T-helper 9 cell (primary cell): ENCODE measurements around the gene ARSI.

Source experiments
- DNase-seq: peaks from one replicate; pipeline ENCODE4 v3.0.0-alpha.2; 2020

Gene ARSI

DNA sequence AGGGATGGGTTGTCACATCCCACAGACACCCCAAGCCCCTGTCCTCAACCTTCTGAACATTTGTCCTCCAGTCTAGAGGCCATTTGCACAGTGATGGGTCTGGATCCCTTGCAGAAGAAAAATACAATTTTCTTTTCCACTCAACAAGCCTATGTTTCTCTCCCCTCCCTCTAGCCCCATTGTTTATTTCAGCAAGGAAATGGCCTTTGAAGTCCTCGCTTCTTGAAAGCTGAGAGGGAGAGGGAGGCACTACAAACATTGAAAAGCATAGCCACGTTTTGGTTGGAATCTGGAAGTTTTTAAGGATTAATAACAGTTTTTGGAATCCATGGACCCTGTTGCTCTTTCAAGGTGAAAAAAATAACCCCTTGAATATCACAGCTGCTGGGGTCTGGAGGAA, 24.0 kb upstream of the ARSI start:
- no peak for DNase-seq

DNA sequence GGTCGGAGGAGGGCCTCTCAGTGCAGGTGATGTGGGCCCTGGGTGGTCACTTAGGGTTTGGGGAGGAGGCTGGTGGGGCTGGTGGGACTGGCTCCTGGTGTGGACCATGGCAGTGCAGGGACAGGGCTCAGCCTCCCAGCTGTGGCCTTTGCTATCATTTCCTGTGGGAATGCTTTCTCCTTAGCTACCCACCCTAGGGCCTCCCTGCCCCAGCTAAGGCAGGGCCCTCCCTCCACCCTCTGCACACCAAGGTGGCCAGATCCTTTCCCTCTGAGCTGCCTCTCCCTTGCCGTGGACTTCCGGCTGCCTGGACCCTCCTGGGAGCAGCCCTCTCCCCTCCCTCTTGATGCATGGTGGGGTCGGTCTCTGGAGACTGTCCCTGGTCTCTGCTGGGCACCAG, 22.7 kb upstream of the ARSI start:
- DNase-seq = no peak

DNA sequence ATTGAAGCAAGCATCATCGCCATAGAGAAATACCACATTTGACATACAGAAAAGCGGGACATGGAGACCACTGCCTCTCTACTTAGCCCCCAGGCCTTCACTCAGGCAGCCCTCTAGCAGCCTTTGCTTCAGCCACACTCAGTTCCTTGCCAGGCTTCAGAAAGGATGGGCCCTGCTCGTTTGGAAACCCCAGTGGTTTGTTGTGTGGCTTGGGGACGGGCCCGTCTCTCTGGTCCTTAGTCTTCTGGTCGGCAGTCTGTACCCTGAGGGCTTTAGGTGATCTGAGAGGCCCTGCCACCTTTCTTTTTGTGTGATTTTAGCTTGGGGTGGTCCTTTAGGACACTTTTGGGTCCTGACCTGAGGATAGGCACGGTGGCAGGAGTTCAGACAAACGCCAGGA, 21.1 kb upstream of the ARSI start:
- DNase-seq = no peak

DNA sequence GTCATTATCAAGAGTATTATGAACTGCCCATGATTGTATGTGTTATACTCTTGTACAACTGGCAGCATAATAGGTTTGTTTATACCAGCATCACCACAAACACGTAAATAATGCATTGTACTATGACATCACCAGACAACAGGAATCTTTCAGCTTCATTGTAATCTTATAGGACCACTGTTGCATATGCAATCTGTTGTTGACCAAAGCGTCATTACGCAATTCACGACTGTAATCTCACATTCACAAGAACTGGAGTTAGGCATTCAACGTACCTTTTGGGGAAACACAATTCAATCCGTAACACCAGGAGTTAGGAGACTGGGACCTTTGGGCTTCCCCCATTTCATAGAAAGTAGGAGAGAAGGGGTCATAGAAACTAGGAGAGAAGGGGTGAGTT, 20.4 kb upstream of the ARSI start:
- DNase-seq = no peak

DNA sequence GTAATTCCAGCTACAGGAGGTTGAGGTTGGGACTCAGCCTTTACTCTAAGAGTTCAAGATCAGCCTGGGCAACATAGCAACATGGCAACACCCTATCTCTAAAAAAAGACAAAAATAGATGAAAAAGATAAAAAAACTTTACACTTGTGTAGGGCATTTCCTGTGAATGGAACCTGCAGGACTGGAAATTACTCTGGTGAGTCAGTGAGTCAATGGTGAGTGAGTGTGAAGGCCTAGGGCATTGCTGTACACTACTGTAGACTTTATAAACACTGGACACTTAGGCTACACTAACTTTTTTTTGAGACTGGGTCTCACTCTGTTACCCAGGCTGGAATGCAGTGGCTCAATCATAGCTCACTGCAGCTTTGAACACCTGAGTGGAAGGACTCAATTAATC, 19.5 kb upstream of the ARSI start:
- no peak for DNase-seq

DNA sequence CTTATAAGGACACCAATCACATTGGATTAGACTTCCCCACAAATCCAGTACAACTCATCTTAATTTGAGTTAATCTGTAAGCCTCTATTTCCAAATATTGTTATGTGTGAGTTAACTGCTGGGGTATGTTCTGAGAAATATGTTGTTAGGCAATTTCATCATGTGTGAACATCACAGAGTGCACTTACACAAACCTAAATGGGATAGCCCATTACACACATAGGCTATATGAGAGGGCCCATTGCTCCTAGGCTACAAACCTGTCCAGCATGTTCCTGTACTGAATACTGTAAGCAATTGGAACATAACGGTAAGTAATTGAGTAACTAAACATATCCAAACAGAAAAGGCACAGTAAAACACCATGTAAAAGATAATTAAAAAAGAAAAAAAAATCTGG, 19.1 kb upstream of the ARSI start:
- DNase-seq = no peak

DNA sequence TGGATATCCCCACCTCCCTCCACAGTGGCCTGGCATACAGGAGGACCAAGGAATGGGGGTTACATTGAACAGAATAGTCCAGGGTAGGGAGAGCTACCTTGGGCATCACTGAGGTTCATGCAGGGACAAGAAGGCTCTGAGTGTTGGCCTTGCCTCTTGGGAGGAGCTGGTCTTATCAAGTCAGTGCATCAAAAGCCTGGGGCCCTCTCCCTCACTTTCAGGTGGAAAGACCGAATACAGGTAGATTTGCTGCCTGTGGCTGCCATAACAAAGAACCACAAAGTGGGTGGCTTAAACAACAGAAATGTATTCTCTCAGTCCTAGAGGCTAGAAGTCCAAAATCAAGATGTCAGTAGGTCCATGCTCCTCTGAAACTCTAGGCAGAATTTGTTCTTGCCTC, 18.5 kb upstream of the ARSI start:
- no peak for DNase-seq

DNA sequence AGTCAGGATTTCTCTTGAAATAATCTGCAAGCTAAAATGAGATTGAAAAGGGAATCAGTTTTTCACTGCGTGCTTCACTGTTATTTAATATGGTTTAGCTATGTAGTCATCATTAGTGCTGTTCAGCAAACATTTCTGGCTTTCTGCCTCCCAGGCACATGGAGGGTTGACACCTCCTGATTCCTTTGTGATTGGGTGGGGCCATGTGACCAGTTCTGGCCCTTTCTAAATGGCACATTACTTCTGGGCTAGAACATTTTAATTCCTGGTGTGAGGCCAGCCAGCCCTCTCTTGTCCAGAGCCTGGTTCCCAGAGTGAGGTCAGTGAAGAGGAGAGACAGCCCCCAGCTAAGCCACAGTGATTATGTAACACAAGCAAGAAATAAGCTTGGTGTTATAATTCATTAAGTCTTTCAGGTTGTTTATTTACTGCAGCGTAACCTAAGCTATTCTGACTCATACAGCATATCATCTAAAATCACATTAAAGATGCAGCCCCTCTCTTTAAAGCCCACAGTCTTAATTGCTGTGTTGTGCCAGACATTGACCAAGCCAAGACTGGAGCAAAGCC, 17.4 kb upstream of the ARSI start:
- no peak for DNase-seq

DNA sequence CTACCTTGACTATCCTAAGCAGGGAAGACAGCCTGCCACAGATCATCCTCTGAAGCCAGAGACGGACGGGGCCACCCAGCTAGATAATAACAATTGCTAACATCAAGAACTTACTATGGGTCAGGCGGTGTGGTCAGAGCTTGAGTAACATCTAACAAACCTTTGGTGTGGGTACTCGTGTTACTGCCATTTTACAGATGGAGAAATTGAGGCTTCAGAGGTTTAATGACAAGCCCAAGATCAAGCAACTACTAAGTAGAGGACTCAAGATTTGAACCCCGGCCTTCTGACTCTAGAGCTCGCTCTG, 16.7 kb upstream of the ARSI start:
- no peak for DNase-seq

DNA sequence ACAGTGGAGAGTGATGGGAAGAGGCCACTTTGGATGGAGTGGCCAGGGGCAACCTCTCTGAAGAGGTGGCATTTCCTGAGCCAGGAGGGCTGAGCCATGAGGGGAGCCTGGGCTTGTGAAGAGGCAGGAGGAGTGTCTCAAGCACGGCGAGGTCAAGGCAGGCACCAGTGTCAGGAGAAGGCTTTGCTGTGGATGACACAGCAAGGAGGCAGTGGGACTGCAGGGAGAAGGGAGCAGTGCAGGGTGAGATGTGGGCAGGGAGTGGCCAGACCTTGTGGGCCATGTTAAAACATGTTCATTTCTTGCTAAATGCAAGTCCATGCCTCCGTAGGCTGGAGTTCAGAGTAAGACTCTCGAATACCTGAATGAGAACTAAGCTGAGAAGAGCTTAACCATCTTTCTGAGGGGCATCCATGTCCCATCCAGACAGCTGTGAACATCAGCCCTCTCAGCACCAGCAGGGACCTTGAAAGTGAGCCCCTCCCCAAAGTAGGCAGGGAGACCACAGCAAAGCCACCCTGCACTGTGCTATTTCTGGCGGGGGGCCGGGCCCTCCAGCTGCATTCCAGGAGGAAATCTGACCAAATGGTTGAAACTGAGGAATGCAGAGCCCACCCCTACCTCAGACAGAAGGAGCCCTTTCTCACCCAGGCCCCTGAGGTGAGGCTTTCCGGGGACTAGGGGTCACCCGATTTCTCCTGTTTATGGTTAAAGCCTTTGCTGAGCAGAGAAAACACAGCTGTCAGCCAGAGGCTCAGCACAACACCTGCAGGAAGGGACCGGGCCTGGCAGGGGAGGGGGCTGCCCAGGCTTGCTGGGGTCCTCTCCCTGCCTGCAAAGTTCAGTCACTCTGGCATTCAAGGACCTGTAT, 16.1 kb upstream of the ARSI start:
- DNase-seq = no peak

DNA sequence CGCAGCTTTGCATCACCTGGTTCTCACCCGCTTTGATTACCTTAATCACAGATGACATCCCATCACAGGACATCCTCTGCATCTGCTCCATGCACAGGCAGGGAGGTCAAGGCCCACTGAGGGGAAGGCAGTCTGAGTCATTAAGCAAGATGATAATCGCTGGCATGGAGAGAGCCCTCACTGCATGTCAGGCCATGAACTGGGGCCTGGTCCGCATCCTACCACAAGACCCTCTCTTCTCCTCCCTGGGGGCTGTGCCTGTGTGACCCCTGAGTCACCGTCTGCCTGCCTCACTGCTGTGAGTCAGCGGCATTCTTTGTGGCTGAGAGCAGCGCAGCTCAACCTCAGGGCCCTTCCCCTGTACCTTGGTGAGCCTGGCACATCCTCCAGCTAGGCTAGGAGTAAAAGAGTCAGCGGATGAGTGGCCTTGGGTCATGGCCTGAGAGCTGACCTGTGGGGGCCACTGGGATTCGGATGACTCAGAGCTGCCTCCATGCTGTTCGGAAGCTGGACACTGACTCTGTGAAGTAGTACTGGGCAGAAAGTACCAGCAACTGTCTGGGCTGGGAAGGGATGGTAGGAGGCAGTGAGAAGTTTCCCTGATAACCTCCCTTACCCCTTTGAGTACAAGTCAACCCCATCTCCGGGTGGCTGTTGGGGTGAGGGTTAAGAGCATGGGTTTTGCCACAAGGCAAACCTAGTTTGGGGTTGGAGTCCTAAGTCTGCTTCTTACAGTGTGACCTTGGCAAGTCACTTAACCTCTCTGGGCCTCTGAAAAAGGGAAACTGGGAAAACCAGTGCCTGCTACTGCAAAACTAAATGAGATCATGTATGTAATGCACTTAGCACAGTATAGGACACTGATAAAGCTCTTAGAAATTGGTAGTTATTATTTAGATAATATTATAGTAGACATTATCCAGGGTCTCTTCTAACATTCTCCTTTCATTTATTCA, 14.6 kb upstream of the ARSI start:
- no peak for DNase-seq

DNA sequence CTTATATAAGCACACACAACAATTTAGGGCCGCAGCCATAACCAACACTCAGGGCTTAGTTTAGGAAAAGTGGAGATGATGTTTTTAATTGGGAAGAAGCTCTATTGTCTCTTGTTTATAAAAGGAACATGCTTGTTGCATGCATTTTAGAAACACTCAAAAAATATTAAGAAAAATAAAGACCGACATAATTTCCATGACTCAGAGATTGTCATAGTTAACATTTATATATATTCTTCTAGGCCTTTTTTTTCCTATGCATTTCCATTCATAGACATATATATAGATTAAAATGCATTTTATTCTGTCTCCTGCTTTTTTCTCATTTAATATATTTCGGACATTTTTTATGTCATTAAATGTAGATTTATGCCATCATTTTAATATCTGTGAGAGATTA, 13.6 kb upstream of the ARSI start:
- DNase-seq = no peak

DNA sequence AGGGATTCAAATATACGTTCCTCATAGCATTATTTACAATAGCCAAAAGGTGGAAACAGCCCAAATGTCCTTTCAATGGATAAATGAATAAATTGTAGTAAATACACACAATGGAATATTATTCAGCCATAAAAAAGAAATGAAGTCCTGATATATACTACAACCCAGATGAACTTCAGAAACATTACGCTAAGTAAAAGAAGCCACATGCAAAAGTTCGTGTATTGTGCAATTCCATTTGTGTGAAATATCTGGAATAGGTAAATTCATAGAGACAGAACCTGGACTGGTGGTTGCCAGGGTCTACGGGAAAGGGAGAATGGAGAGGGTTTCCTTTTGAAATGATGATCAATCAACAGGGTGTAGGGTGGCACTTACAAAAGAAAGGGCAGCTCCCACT, 12.5 kb upstream of the ARSI start:
- no peak for DNase-seq

DNA sequence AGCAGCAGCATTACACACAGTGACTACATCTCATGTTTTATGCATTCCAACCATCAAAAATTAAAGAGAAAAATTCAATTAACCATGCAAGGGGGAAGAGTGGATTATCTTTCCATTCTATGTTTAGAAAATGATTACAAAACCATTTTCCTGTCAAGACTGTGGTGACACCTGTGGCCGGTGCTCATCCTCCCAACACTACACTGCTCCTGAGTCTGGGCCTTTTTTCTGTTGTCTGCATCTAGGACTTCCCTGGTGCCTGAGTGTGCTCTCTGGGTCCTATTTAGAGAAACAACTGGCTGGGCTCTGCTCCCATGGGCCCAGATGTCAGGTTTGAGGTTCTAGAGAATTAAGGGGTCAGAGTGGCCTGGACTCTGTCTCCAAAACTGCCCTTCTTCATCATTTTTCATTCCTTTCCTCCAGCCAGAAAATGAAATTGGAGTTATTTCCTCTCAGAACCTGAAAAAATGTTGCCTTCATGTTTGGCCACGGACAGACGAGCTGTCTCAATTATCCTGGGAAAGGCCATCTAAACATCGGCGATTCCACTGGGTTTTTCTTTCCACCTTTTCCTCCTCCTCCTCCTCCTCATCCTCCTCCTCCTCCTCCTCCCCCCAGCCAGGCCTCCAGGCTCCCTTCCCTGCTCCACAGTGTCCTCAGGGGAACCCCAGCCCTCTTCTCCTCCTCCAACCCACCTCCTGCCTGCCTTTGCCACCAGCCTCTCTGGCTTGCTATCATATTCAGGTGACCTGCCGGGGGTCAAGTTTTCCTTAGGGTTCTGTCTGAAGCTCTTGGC, 11.4 kb upstream of the ARSI start:
- no peak for DNase-seq

DNA sequence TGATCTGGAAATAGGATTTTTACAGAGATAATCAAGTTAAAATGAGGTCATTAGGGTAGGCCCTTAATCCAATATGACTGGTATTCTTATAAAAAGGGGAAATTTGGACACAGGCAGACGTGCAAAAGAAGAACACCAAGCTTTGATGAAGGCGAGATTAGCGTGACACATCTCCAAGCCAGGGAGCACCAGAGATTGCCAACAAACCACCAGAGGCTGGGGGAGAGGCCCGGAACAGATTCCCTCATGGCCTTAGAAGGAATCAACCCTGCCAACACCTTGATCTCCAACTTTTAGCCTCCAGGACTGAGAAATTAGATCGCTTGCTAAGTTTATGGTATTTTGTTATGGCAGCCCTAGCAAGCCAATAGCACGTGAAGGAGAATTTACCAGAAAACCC, 10.8 kb upstream of the ARSI start:
- DNase-seq = no peak

DNA sequence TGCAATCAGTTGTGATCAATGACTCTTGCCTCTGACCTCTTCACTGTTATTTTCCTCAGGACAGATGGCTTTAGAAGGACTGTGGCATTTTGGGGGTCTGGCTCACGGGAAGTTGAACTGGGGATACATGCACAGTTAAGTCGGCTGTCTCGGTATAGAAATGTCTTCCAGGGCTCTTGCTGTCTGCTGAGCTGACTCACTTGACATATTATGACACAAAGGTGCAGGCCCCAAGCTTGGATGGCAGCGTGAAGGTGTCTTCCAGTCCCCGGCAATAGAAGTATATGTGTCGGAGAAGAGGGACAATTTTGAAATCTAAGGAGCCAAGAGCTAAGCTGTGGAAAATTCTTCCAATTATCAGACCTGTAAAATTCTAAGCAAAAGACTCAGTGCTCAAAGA, 9.8 kb upstream of the ARSI start:
- no peak for DNase-seq

DNA sequence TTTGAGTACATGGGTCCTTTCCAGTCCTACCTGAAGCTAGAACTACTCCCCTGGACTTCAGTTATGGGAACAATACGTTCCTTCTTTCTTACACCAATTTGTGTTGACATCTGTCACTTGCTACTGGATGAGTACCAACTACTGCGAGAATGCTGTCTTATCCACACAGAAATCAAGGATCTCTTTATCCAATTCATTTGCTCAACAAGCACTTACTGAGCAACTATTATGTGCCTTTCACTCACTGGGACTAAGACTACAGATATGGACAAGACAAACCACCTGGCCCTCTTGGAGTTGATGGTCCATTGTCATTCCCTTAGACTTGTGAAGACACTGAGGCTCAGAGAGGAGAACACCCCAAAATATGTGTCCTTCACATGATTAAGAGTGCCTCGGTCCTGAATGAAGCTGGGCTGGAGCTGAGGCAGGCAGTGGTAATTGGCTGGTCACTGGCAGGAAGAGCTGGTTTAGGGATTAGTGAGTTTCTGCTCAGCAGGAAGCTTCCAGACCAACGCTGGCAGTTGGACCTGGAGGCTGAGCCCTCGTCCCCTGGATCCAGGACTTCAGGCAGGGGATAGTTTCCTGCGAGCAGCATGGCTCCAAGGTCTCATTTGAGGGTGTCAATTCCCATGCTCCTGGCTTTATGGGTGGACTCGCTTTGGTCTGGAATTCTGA, 8.4 kb upstream of the ARSI start:
- DNase-seq = no peak

DNA sequence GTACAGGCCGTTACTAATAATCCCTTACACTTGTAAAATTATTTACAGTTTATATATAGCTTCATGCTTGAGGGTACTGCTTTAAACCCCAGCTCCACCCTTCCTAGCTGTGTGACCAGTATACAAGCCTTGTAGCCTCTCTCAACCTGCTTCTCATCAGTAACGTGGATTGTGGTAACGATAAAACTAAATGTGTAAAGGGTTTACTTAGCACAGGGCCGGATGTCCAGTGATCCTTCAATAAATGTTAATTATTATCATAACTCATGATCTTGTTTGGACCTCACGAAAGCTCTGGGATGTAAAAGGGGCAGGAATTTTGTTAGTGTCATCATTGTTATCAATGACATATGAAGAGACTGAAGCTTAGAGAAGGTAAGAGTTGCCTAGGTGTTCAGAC, 7.5 kb upstream of the ARSI start:
- no peak for DNase-seq

DNA sequence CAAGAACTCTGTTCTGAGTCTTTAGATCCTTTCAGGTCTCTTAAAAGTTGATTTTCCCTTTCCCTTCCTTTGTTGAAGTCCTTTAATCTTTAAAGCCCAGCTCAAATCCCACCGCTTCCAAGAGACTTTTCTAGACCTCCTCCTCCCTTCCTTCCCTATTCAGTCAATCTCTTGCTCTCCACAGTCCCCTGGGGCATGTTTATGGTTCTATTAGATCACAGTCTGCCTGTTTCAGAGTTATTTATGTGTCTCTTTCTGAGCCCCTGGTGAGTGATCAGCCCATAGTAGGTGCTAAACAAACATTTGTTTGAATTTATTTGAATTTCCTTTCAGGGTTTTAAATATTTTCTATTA, 7.2 kb upstream of the ARSI start:
- no peak for DNase-seq

DNA sequence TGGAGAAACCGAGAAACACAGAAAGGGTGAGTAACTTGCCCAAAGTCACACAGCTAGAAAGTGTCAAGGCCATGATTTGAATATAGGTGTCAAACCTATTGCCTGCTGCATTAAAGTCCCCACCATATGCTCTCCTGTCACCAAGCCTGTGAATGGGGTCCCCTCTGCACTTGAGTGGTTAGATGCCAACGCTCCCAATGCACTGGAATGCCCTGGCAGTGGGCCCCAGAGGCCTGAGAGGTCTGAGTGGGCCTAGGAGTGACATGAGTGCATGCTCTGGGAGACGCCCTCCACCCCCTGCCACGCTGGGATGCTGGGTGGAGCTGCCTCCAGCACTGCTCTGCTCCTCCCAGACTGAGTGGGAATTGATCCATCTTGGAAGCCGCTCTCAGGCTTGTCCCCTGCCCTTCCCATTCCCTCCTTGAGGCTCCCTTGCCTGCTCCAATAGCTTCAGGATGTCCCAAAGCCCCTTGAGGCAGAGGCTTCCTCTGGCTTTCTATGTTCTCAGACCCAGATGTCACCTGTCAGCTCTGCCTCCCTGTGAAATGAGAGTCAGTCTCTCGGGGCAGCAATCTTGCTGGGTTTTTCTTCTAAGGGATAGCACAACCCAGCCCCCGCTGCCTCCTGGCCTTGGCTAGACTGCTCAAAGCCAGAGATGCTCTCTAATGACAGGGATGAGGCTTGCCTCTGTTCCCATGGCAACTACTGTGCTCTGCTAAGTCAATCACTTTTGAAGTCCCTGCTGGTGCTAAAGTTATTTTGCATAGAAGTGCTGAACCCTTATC, 6.6 kb upstream of the ARSI start:
- no peak for DNase-seq

DNA sequence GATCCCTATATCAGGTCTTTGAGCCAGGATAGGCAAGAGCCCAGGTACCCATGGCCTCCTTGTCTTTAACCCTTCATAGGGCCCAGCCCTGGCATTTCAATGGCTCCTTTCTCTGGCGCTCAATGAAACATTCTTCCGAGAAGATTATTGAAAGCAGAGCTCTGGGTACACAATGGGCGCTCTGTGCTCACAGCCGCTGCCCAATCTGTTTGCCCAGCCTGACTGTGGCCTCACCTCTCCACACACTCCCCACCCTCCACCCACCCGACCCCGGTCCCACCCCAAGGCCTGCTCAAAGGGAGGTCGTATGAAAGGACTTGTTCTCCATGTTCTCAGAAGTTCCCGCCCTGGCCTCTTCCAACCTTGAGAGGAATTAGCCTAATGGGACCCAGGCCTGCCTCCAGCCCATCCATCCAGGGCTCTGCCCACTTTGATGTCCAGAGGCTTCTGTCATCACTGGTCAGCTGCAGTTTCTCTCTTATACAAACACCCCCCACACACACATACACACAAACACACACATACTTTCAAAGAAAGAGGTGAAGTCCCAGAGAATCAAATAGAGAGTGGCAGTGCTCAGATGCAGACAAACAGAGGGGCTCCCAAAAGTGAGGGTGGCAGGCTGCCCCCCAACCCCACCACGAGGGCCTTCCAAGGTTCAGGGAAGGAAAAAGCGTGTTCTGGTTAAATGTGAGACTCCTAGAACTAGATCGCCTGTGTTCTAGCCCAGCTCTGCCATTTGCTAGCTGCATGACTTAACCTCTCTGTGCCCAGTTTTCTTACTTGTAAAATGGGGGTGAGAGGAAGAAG, 5.1 kb upstream of the ARSI start:
- DNase-seq = no peak
